Measurements from ENCODE around the gene ANKRD52.

GRCh38 chr12:56299308-56299852, 41.2 kb upstream of the ANKRD52 start:
- TF ChIP-seq ARNTL (CRISPR knock-in tag; IDR thresholded peaks at IDR 0.05; ENCODE audit: borderline replicate concordance, low read depth) = no peak
- no peak for TF ChIP-seq PATZ1 (CRISPR knock-in tag; IDR thresholded peaks at IDR 0.05; ENCODE audit: borderline replicate concordance)
- TF ChIP-seq TOX (CRISPR knock-in tag; IDR thresholded peaks at IDR 0.05; ENCODE audit: borderline replicate concordance) = no peak
- TF ChIP-seq ESRRG (CRISPR knock-in tag; IDR thresholded peaks at IDR 0.05) = no peak
- no peak for TF ChIP-seq RARB (CRISPR knock-in tag; IDR thresholded peaks at IDR 0.05)
- TF ChIP-seq ZFP3 (CRISPR knock-in tag; IDR thresholded peaks at IDR 0.05) = no peak
- TF ChIP-seq GLIS3 (CRISPR knock-in tag; IDR thresholded peaks at IDR 0.05) = no peak
- TF ChIP-seq ZFP30 (CRISPR knock-in tag; IDR thresholded peaks at IDR 0.05) = no peak
- no peak for TF ChIP-seq ZNF8 (CRISPR knock-in tag; IDR thresholded peaks at IDR 0.05)
- no peak for TF ChIP-seq TCF4 (CRISPR knock-in tag; IDR thresholded peaks at IDR 0.05; ENCODE audit: borderline replicate concordance)
- no peak for TF ChIP-seq CSDC2 (CRISPR knock-in tag; IDR thresholded peaks at IDR 0.05)
- TF ChIP-seq TSHZ2 (CRISPR knock-in tag; IDR thresholded peaks at IDR 0.05) = no peak

Data from SK-N-SH treated with all-trans-retinoic acid at 6 μM for 48 hours (cell line).